Nephron progenitor cell (in vitro differentiated cells): ENCODE results near the gene PCBP3.

Experiments used
- DNase-seq: peaks from one replicate; pipeline ENCODE4 v3.0.0; 2021
- H3K27ac Mint-ChIP-seq: 2 replicates; pipeline ENCODE4 v1.8.0; 2021; ENCODE audit warnings: mild to moderate bottlenecking, moderate library complexity, mixed read lengths
- H3K27me3 Mint-ChIP-seq: 2 replicates; pipeline ENCODE4 v1.8.0; 2021; ENCODE audit warnings: mild to moderate bottlenecking, low read depth, mixed read lengths; ENCODE audit not compliant: poor library complexity
- H3K36me3 Mint-ChIP-seq: 2 replicates; pipeline ENCODE4 v1.8.0; 2021; ENCODE audit warnings: low read depth, mixed read lengths
- H3K4me1 Mint-ChIP-seq: 2 replicates; pipeline ENCODE4 v1.8.0; 2021; ENCODE audit warnings: mixed read lengths
- H3K4me3 Mint-ChIP-seq: 2 replicates; pipeline ENCODE4 v1.8.0; 2021; ENCODE audit warnings: mild to moderate bottlenecking, moderate library complexity, mixed read lengths
- H3K9me3 Mint-ChIP-seq: 2 replicates; pipeline ENCODE4 v1.8.0; 2021; ENCODE audit warnings: mild to moderate bottlenecking, moderate library complexity, mixed read lengths
- CTCF ChIP-seq: fragments of 200-600 bp; sonication (generic); IDR thresholded peaks from 2 replicates; pipeline ENCODE4 v1.5.0; 2021; ENCODE audit warnings: antibody characterized with exemption

PCBP3 gene

DNA sequence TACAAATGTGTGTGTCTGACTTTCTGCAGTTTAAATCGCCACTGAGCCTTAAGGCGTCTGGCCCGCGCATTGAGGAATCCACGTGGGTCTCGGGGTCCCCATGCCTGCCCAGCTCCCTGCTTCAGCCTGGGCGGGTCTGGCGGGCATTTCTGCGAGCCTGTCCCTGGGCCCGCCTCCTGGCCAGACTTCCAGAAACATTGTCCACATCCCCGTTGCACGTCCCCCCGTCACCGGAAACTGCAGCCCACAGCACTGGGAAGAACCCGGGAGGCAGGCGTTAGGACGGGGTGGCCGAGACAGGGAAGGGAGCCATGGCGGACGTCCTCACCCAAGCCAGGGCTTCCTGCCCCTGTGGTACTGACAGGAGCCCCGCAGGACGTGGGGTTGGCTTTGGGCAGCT lies 225.0 kb downstream of the PCBP3 start:
- Mint-ChIP-seq H3K9me3 (no peaks in the 10 kb centered on the region), H3K27me3 (peaks cover 17% of the 10 kb centered on the region), H3K4me1 (peaks cover 37% of the 10 kb centered on the region), H3K27ac (no peak overlapping the region), H3K36me3 (no peaks in the 10 kb centered on the region), H3K4me3 (no peak overlapping the region)
- DNase-seq, result no peak
- no peak for TF ChIP-seq CTCF

DNA sequence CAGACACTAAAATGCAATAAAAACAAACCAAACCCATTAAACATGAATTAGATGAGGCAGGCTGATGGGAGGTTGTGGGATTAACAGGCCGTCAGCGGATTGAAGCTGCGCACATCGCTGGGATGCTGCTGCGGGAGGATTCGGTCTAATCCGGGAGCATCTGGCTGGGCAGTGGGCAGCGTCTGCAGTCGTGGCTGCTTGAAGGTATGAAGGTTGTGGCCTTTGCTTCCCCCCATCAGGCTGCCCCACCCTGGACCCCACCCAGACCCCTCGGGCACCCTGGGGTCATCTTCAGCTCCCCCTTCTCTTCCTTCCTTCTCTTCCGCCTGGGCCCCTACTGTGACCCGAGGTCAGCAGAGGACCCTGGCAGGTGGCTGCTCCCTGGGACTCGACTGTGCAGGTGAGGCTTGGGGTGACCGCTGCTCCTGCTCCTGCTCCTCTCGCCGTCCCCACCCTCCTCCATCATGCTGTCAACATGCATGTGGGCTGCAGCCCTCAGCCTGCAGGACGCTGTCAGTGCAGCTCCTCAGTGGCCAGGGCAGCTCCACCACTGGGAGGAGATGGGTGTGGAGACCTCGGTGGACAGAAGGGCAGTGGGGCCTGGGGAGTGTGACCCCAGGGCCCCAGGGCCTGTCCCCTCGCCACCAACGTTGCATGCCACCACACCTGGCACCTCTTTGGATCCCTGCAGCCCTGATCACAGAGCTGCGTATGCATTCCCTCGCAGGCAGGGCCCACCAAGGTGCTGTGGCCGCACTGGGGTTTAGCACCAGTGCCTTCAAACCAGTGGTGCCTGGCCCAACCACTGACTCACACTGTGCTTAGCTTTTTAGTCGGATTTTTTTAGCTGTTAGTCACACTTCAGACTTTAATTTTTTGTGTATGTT lies 225.8 kb downstream of the PCBP3 start:
- Mint-ChIP-seq H3K36me3 (no peaks in the 10 kb centered on the region), H3K4me1 (peaks cover 45% of the 10 kb centered on the region), H3K9me3 (no peaks in the 10 kb centered on the region), H3K27me3 (peaks cover 15% of the 10 kb centered on the region), H3K4me3 (no peak overlapping the region), H3K27ac (no peak overlapping the region)
- no peak for TF ChIP-seq CTCF
- DNase-seq, result no peak

- no peak overlapping the region for H3K27ac Mint-ChIP-seq
- no peak for DNase-seq
- no peaks in the 10 kb centered on the region for H3K36me3 Mint-ChIP-seq
- TF ChIP-seq CTCF, result no peak
- peaks cover 15% of the 10 kb centered on the region for H3K27me3 Mint-ChIP-seq
- H3K4me1 Mint-ChIP-seq, result peaks cover 56% of the 10 kb centered on the region
- no peak overlapping the region for H3K4me3 Mint-ChIP-seq
- no peaks in the 10 kb centered on the region for H3K9me3 Mint-ChIP-seq
These were observed 226.9 kb downstream of the PCBP3 start for GRCh38 chr21:45870421-45870820.

DNA sequence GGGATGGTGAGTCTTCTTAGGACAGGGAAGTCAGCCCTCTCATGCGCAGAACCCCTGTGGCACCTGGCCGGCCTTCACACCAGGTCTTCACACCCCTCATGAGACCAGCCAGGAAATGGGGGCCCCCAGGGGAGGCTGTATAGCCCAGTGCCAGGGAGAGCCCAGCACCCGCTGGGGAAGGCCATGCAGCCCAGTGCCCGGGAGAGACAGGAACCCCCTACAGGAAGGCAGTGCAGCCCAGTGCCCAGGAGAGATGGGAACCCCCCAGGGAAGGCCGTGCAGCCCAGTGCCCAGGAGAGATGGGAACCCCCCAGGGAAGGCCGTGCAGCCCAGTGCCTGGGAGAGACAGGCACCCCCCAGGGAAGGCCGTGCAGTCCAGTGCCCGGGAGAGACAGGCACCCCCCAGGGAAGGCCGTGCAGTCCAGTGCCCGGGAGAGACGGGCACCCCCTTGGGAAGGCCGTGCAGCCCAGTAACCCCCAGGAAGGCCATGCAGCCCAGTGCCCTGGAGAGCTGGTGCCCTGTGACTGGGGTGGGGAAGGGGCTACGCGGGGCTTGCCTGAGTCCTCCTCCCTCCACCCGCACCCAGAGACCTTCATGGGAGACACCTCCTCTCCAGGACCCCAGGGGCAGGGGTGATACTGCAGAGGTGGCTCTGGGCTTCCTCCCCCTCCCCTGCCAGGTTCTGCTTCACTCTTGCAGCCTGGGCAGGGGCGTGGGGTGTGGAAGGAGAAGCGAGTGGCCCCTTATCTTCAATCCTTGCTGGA lies 227.5 kb downstream of the PCBP3 start:
- Mint-ChIP-seq H3K4me1 (peaks cover 60% of the 10 kb centered on the region), H3K36me3 (no peaks in the 10 kb centered on the region), H3K9me3 (no peaks in the 10 kb centered on the region), H3K27me3 (peaks cover 15% of the 10 kb centered on the region), H3K4me3 (no peak overlapping the region), H3K27ac (no peak overlapping the region)
- TF ChIP-seq CTCF, result no peak
- no peak for DNase-seq

- Mint-ChIP-seq H3K4me1 (peaks cover 60% of the 10 kb centered on the region), H3K27ac (no peak overlapping the region), H3K36me3 (no peaks in the 10 kb centered on the region), H3K9me3 (no peaks in the 10 kb centered on the region), H3K4me3 (no peak overlapping the region), H3K27me3 (peaks cover 15% of the 10 kb centered on the region)
- no peak for TF ChIP-seq CTCF
- no peak for DNase-seq
These were observed 228.2 kb downstream of the PCBP3 start for GRCh38 chr21:45871616-45872236.
